Neuron (in vitro differentiated cells): ENCODE measurements around the gene ERICH6B.
"Not testable (repeated sequence)": the region's sequence is repeated elsewhere in the genome, so short reads cannot be mapped to it uniquely, and the experiment has no call there.

Source experiments
- H2AFZ ChIP-seq: one replicate; pipeline ENCODE4 v1.6.1; 2013; ENCODE audit warnings: low read depth, mild to moderate bottlenecking, inconsistent platforms, low read length, moderate library complexity
- H3K27me3 ChIP-seq: one replicate; pipeline ENCODE4 v1.6.1; 2013; ENCODE audit warnings: low read length; ENCODE audit not compliant: insufficient read depth
- H3K36me3 ChIP-seq: one replicate; pipeline ENCODE4 v1.6.1; 2013; ENCODE audit warnings: low read length; ENCODE audit not compliant: insufficient read depth
- H3K4me1 ChIP-seq: one replicate; pipeline ENCODE4 v1.6.1; 2013; ENCODE audit warnings: low read length; ENCODE audit not compliant: insufficient read depth
- H3K4me3 ChIP-seq: 2 replicates; pipeline ENCODE4 v1.5.1; 2013; ENCODE audit warnings: mild to moderate bottlenecking, low read length, moderate library complexity
- H3K9me3 ChIP-seq: one replicate; pipeline ENCODE4 v1.6.1; 2013; ENCODE audit warnings: low read length

The ERICH6B gene

DNA sequence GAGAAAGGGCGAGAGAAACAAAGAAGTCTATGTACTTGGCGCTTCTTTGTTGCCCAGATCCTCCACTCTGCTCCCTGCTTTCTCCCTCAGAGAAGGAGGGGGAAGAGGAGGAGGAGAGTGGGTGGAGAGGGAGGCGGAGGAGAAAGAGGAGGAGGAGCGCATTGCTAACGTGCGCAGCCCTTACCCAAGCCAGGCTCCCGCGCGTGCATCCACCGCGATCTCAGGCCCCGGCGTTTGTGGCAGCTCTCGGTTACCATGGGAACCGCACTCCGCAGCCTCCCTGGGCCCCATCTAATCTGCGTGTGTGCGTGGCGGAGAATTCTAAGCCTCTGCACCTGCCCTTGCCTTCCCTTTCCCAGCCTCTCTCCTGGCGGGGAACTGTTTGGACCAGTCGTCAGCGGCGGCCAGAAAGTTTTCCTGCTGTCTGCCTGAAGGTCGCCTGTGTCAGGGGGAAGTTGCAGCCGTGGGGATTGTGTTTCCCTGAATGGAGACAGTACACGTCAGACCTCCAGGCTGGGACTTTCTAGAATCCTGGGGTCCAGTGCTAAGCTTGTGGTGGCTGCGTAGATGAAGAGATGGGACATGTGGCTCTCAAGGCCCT is at the start of gene ERICH6B:
Gene ERICH6B (minus strand): TSS at position 239 of the 601 bp plus-strand sequence. CDS start 18,734 bp downstream, outside the sequence.
- H3K36me3 ChIP-seq, result no peaks in the 10 kb centered on the region
- peaks cover 28% of the 10 kb centered on the region for H3K27me3 ChIP-seq
- peak within 1 kb of the TSS; percentile 20 for H2AFZ ChIP-seq
- H3K9me3 ChIP-seq, result no peaks in the 10 kb centered on the region
- peak within 1 kb of the TSS; percentile 34 for H3K4me3 ChIP-seq
- peaks cover 16% of the 10 kb centered on the region for H3K4me1 ChIP-seq

DNA sequence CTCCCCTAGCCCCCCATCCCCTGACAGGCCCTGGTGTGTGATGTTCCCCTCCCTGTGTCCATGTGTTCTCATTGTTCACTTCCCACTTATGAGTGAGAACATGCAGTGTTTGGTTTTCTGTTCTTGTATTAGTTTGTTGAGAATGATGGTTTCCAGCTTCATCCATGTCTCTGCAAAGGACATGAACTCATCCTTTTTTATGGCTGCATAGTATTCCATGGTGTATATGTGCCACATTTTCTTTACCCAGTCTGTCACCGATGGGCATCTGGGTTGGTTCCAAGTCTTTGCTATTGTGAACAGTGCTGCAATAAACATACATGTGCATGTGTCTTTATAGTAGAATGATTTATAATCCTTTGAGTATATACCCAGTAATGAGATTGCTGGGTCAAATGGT is 47.4 kb upstream of the ERICH6B start:
- not testable (repeated sequence) for H3K36me3 ChIP-seq, H2AFZ ChIP-seq, H3K4me1 ChIP-seq, H3K4me3 ChIP-seq, H3K9me3 ChIP-seq, H3K27me3 ChIP-seq

DNA sequence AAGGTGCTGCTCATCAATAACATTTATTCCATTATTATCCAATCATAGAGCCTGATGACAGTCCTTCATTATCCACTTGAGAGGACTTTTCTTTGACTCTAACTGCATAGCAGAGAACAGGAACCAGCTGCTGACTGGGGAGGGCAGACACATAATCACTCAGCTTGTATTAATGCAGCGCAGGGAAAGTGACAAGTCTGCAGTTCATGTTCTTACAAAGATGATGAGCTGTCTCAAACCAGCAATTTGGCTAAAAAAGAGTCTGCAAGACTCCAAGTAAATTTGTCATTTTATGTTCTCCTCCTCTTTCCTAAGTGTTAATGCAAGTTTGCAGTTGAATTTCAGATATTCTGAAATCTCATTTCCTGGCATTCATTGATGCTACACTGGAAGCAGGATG is 46.6 kb upstream of the ERICH6B start:
- Histone ChIP-seq H3K4me1 (no peaks in the 10 kb centered on the region), H3K36me3 (no peaks in the 10 kb centered on the region), H3K27me3 (no peaks in the 10 kb centered on the region), H3K4me3 (no peak overlapping the region), H2AFZ (no peak overlapping the region), H3K9me3 (no peaks in the 10 kb centered on the region)

DNA sequence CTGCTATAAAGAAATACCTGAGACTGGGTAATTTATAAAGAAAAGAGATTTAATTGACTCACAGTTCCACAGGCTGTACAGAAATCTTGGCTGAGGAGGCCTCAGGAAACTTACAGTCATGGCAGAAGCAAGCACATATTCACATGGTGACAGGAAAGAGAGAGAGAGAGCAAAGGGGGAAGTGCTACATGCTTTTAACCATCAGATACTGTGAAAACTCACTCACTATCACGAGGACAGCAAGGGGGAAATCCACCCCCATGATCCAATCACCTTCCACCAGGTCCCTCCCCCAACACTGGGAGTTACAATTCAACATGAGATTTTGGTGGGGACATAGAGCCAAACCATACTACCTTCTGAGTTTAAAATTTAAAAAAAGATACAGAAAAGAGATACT is 44.9 kb upstream of the ERICH6B start:
- not testable (repeated sequence) for H3K36me3 ChIP-seq, H3K9me3 ChIP-seq, H3K27me3 ChIP-seq, H3K4me1 ChIP-seq, H2AFZ ChIP-seq, H3K4me3 ChIP-seq

DNA sequence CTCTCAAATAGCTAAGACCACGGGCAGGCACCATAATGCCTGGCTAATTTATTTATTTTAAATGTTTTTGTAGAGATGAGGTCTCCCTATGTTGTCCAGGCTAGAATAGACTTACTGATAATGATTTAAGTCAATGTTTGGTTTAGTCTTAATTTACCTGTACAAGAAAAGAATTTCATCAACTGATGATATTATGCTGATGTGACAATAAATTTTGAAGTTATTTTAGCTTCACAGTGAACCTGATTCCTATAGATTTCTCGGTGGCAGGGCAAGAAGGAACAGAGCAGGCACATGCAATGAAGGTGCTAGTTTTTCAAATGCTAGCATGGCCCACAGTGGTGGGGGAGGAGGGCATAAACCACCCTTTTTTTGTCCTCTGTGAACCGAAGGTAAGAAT is 44.0 kb upstream of the ERICH6B start:
- Histone ChIP-seq H3K4me1 (no peaks in the 10 kb centered on the region), H3K4me3 (no peak overlapping the region), H2AFZ (no peak overlapping the region), H3K27me3 (no peaks in the 10 kb centered on the region), H3K9me3 (no peaks in the 10 kb centered on the region), H3K36me3 (no peaks in the 10 kb centered on the region)

DNA sequence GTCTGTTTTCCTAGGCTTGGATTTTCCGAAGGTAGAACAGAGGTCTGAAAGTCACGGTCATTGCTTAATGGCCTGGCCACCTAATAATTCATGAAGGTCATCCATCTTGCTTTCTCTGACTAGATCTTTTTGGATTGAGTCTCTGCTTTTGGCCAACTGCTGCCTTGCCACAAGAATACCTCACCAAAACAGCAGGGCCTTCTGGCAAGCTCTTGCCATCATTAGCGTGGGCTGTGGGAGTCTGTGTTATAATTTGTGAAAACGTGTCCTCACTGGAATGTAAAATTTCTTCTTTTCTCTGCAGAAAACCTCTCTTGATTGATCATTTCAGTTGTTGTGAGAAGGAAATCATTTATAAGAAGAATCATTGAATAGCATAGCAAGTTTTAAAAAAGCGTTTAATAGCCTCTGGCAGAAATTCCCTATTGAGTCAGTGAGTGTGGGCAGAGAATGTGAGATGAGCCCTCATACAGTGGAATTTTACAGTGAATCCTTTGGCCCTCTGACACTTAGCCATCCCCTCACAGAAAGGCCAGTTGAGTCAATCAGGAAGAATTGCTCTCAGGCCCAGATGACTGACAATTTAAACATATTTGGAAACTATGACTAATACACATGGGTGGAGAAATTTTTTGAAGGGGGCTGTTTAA is 43.2 kb upstream of the ERICH6B start:
- no peaks in the 10 kb centered on the region for H3K4me1 ChIP-seq
- H3K36me3 ChIP-seq, result no peaks in the 10 kb centered on the region
- no peaks in the 10 kb centered on the region for H3K9me3 ChIP-seq
- H2AFZ ChIP-seq, result no peak overlapping the region
- H3K27me3 ChIP-seq, result no peaks in the 10 kb centered on the region
- no peak overlapping the region for H3K4me3 ChIP-seq

DNA sequence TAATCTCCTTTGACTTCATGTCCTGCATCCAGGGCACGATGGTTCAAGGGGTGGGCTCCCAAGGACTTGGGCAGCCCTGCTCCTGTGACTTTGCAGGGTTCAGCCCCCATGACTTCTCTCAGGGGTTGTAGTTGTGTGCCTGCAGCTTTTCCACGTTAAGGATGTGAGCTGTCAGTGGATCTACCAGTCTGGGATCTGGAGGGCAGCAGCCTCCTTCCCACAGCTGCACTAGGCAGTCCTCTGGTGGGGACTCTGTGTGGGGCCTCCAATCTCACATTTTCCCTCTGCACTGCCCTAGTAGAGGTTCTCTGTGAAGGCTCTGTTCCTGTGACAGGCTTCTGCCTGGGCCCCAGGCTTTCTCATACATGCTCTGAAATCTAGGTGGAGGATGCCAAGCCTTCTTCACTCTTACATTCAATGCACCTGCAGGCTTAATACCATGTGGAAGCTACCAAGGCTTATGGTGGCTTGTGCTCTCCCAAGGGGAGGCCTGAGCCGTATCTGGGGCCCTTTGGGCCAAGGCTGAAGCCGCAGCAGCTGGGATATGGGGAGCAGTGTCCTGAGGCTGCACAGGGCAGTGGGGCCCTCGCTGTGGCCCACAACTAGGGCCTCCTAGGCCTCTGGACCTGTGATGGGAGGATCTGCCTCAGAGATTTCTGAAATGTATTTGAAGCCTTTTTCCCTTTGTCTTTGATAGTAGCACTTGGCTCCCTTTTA is 39.3 kb upstream of the ERICH6B start:
- Histone ChIP-seq H3K4me3 (no peak overlapping the region), H3K9me3 (no peaks in the 10 kb centered on the region)

DNA sequence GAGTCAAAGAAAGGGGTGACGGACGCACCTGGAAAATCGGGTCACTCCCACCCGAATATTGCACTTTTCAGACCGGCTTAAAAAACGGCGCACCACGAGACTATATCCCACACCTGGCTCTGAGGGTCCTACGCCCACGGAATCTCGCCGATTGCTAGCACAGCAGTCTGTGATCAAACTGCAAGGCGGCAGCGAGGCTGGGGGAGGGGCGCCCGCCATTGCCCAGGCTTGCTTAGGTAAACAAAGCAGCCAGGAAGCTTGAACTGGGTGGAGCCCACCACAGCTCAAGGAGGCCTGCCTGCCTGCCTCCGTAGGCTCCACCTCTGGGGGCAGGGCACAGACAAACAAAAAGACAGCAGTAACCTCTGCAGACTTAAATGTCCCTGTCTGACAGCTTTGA is 29.7 kb upstream of the ERICH6B start:
- H3K9me3 ChIP-seq, H3K4me3 ChIP-seq, H3K4me1 ChIP-seq, H3K36me3 ChIP-seq, H2AFZ ChIP-seq, H3K27me3 ChIP-seq: not testable (repeated sequence)

More for the DNA sequence above, 39.3 kb upstream of the ERICH6B start:
- Histone ChIP-seq H3K36me3 (no peaks in the 10 kb centered on the region), H3K4me1 (no peaks in the 10 kb centered on the region), H3K27me3 (no peaks in the 10 kb centered on the region), H2AFZ (no peak overlapping the region)

DNA sequence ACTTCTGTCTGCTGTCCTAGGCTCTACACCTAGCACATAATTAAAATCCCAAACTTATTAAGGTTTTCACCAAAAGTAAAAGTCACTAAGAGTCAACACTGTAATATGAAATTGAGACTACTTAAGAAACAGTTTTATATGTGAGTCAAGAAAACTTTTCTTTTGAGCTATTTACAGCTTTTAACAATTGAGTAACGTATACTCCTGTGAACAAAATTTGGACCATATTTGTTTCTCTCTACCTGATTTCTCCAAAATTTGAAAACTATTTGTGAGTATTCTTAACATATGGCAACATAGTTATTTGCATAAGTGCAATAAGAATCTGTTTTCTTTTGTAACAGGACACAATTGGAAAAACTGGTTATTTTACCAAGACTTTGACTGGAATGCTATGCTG is 26.6 kb upstream of the ERICH6B start:
- not testable (repeated sequence) for H3K4me1 ChIP-seq, H2AFZ ChIP-seq, H3K36me3 ChIP-seq, H3K27me3 ChIP-seq, H3K4me3 ChIP-seq, H3K9me3 ChIP-seq

DNA sequence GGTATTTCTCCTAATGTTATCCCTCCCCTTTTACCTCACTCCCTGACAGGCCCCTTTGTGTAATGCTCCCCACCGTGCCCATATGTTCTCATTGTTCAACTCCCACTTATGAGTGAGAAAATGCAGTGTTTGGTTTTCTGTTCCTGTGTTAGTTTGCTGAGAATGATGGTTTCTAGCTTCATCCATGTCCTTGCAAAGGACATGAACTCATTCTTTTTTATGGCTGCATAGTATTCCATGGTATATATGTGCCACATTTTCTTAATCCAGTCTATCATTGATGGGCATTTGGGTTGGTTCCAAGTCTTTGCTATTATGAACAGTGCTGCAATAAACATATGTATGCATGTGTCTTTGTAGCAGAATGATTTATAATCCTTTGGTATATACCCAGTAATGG is 19.8 kb upstream of the ERICH6B start:
- H3K4me3 ChIP-seq, H2AFZ ChIP-seq, H3K4me1 ChIP-seq, H3K27me3 ChIP-seq, H3K36me3 ChIP-seq, H3K9me3 ChIP-seq: not testable (repeated sequence)

DNA sequence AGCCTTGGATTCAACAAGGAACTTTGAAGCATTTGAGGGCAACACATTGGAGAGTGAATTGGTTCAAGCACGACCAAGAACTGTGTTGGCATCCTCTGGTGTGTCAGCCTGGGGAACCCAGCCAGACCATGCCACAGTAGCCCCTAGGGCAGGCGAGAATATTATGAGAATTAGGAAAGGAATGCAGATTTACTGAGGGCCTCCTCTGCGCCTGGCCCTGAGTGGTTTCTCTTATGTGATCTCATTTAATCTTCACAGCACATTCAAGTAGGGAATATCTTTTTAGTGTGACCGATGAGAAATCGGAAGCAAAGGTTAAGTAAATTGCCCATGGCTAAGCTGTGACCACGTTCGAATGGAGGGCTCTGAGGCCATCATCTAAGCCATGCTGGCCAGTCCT is 15.3 kb upstream of the ERICH6B start:
- Histone ChIP-seq H3K4me1 (peaks cover 2% of the 10 kb centered on the region), H3K36me3 (no peaks in the 10 kb centered on the region), H3K4me3 (no peak overlapping the region), H2AFZ (no peak overlapping the region), H3K9me3 (no peaks in the 10 kb centered on the region), H3K27me3 (peaks cover 10% of the 10 kb centered on the region)

DNA sequence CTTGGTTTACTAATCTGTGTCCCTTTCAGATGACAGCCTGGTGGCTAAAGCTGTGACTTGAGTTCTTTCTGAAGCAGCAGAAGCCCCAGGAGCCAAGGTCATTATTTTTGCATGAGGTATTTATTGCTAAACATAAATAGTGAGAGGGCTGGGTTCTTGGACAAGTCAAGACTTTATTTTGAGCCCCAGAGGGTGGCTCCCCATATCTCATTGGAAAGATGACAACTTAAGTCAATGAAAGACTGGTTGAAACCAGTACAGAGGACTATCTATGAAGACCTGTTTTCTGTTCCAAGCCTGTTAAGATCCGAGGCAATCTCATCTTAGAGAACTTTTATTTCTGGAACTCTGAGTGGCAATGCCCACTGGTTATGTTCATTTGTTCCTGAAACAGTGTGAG is 14.4 kb upstream of the ERICH6B start:
- Histone ChIP-seq H2AFZ (no peak overlapping the region), H3K27me3 (peaks cover 10% of the 10 kb centered on the region), H3K36me3 (no peaks in the 10 kb centered on the region), H3K4me1 (peaks cover 2% of the 10 kb centered on the region), H3K4me3 (no peak overlapping the region), H3K9me3 (no peaks in the 10 kb centered on the region)

DNA sequence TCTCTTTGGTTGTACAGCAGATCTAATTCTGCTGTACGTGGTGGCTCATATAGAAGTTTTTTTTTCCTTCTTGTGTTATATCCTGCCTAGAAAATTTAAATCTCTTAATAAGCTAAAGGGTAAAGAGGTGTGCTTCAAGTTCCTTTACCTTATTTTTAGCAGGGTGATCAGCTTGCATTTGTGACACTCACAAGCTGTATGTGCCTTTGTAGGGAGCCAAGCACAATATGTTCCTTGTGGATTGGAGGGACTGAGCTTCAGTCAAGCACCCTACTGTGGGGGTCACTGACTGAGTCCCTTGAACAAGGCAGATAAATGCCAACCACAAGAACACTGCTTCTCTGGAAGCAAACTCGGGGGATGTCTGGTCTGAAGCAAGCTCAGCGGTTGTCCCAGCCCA is 12.6 kb upstream of the ERICH6B start:
- peaks cover 11% of the 10 kb centered on the region for H3K27me3 ChIP-seq
- H2AFZ ChIP-seq, result no peak overlapping the region
- peaks cover 2% of the 10 kb centered on the region for H3K4me1 ChIP-seq
- H3K9me3 ChIP-seq, result no peaks in the 10 kb centered on the region
- H3K4me3 ChIP-seq, result no peak overlapping the region
- no peaks in the 10 kb centered on the region for H3K36me3 ChIP-seq
